NK-92 (cell line): Measurements from ENCODE around the gene SF1.

Source experiments
- DNase-seq: peaks from one replicate; lab custom pipeline; 2025; ENCODE audit not compliant: unreplicated experiment; lab: John Stamatoyannopoulos, UW

The SF1 gene

GRCh38 chr11:64801561-64802369 lies 23.4 kb upstream of the SF1 start:
- DNase-seq: no peak

GRCh38 chr11:64801158-64801464 lies 22.8 kb upstream of the SF1 start:
- DNase-seq: no peak

GRCh38 chr11:64800303-64801157 lies 22.2 kb upstream of the SF1 start:
- no peak for DNase-seq

DNA sequence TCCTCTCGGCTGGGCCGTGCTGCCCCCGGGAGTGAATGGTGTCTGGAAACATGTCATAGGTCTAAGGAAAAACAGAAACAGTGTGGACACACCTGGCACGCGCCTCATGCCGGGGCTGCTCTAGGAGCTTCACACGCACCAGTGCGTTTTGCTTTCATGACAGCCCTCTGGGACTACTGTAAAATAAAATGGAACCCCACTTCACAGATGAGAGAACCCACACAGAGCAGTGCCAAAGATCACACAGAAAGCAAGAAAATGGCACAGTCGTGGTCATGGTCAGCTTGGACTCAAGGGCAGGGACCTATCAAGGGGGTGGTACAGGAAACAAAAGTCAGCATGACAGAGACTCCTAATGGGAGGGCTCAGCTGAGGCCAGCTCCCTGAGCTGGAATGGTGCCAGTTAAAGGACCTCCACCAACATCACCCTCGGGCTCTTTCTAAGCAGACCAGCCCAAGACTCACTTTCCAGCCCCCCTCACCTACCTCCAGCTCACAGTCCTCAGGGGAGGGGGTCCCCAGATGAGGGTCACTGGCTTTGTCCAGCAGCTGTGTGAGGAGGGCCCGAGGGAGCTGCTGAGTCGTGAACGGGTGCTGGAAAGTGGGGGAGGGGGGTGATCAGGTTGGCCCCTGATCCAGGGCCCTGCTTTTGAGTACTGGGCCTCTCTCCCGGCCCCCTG lies 21.4 kb upstream of the SF1 start:
- no peak for DNase-seq

DNA sequence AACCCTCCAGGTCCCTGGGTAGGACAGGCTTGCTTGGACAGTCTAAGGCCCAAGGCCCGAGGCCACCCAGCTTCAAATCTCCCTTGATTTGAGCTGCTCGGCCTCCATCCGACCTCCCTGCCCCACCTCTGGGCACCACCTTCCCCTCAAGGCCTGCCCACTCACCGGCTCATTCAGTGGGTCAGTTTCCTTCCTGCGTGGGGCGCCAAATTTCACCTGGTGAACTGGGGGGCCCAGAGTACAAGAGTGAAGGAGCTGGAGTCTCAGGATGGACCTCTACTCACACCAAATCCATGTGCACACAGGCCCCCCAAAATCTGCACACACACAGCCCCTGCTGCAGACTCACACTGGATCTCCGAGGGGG lies 20.9 kb upstream of the SF1 start:
- DNase-seq: no peak

DNA sequence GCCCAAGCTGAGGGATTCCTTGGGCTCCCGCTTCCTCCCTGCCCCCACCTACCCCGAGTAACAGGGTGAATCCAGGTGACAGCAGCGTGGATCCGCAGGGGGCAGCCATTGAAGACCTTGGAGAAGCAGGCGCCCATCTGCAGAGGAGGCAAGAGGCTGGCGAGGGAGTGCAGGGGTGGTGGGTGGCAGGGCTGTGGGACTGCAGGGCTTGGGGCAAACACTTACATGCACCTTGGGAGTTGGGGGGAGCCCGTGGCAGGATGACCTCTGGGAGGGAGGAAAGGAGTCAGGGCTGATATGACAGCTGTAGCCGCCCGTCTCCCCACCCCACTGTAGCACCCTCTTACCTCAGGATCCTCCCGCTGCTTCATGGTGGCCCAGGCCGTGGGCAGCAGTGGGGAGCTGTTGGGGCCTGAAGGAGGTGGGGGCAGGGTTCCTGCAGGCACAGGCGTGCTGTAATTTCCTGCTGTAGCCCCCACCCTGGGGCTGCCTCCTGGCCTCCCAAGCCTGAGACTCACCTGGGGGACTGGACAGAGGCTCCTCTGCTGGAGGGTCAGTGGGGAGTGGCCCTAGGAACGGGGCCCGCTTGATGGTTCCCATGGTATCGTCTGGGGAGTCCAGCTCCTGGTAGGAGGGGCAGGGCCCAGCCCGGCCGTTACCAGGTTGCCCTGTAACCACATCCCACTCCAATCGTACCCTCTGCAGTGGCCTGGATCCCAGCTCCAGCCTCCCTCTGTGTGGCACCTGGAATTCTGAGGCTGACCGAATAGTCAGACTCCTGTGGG lies 18.6 kb upstream of the SF1 start:
- no peak for DNase-seq

GRCh38 chr11:64796047-64796756 lies 17.9 kb upstream of the SF1 start:
- DNase-seq: no peak

GRCh38 chr11:64794526-64794925 lies 16.2 kb upstream of the SF1 start:
- no peak for DNase-seq

GRCh38 chr11:64793271-64794160 lies 15.2 kb upstream of the SF1 start:
- no peak for DNase-seq

- DNase-seq: no peak
Observed at GRCh38 chr11:64792482-64792881, 14.1 kb upstream of the SF1 start.

- DNase-seq: no peak
Observed at GRCh38 chr11:64791781-64792291, 13.5 kb upstream of the SF1 start.

DNA sequence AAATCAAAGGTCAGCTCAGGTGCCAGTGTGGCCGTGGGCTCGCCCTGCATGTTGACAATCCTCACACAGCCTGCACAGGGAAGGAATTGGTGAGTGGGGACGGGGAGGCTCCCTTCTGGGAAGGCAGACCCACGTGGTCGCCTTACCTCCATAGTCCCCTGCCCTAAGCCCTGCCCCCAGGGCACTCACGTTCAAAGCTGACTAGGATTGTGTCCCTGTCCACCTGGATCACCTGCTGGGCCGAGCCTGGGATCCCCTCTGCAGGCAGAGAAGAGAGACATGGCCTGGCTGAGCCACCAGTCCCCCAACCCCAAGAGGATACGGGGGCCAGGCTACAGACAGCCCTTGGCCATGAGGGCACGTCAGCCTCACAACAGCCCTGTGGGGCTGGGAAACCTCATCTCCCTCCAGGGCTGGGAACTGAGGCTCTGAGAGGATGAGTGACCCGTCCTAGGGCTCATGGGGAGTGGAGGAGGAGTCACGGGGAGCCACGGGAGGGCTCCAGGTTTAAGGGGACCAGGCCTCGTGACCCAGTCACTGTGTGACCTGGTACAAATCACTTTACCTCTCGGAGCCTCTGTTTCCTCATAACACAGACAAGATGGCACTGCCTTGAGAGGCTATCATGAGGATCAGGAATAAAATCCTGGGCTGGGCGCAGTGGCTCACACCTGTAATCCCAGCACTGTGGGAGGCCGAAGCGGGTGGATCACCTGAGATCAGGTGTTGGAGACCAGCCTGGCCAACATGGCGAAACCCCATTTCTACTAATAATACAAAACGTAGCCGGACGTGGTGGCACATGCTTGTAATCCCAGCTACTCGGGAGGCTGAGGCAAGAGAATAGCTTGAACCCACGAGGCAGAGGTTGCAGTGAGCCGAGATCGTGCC lies 12.1 kb upstream of the SF1 start:
- no peak for DNase-seq

- DNase-seq: no peak
Observed at GRCh38 chr11:64789331-64790204, 11.2 kb upstream of the SF1 start.

- DNase-seq: no peak
Observed at GRCh38 chr11:64788321-64789215, 10.2 kb upstream of the SF1 start.

DNA sequence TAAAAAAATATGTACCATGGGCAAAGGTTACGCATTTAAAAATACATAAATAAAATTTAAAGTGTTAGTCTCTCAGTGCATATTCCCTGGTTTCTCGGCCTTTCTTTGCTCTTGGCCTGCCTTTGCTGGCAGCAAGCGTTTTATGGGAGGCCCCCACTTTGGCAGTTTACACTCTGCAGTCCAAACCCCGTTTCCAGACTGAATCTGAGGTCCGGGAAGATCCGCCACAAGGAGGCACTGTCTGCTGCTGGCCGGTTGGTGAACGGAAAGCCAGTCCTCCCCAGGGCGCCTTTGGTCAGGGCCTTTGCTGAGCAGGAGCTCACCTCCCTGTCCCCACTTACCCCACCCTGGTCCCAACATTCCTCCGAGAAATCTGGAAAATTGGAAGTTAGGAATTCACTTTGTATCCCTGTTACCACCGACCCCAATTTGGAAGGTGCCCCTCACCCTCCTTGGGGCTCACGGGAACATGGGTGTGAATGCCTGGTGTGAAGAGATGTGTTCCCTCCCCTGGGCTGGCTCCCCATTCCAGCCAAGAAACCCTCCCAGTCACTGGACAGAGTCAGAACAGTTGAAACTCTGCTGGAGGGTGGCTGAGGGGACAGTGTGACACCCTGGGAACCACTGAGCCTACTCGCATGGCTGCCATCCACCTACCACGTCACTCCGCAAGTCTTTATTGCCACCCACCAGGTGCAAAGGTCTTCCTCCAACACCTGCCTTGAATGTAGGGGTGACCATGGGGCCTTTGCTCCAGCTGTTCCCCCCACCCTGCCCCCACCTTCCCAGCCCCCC lies 9.4 kb upstream of the SF1 start:
- DNase-seq: no peak

- DNase-seq: no peak
Observed at GRCh38 chr11:64786308-64786707, 8.0 kb upstream of the SF1 start.
